PC-9 (cell line): Measurements from ENCODE around the gene CCNB1IP1. TPM values are rescaled to one million over a fixed set of nuclear protein-coding genes. Genes with fewer than 3 reads are reported as not detected.

Source experiments
- BruUV-seq: library from RNA; stranded (reverse); fragments of 400-500 nt; replicated peaks from 2 replicates; lab custom pipeline; 2021; lab: Mats Ljungman, UMichigan
- CTCF ChIA-PET: fragments of 300-600 bp; sonication (Branson Sonifier 250); formaldehyde crosslinking; loops from one replicate; lab custom pipeline; 2022; ENCODE audit warnings: antibody characterized with exemption; lab: Charles Lee
- POLR2A ChIA-PET: fragments of 300-600 bp; sonication (Branson Sonifier 250); formaldehyde crosslinking; loops from one replicate; lab custom pipeline; 2022; ENCODE audit warnings: antibody characterized with exemption; ENCODE audit not compliant: unreplicated experiment; lab: Charles Lee
- DNase-seq, 2 experiments: peaks; one replicate each; pipeline versions ENCODE4 v3.0.0 to v3.0.0-alpha.2; 2015 to 2022; ENCODE audit warnings: mixed read lengths in 1 of 2
- H2AFZ ChIP-seq: fragments of 200-600 bp; sonication (generic); 2 replicates; pipeline ENCODE4 v1.8.1; 2017; ENCODE audit warnings: antibody characterized with exemption
- H3F3A ChIP-seq: fragments of 200-600 bp; sonication (generic); 2 replicates; pipeline ENCODE4 v1.8.1; 2017; ENCODE audit warnings: antibody characterized with exemption, mild to moderate bottlenecking, low read depth; ENCODE audit not compliant: insufficient read depth
- H3K27ac ChIP-seq: fragments of 200-600 bp; sonication (generic); 2 replicates; pipeline ENCODE4 v1.6.1; 2016; ENCODE audit warnings: mixed run types
- H3K27me3 ChIP-seq: fragments of 200-600 bp; sonication (generic); 2 replicates; pipeline ENCODE4 v1.6.1; 2016; ENCODE audit warnings: low read depth, mixed run types; ENCODE audit not compliant: insufficient read depth
- H3K36me3 ChIP-seq: fragments of 200-600 bp; sonication (generic); 2 replicates; pipeline ENCODE4 v1.6.1; 2016; ENCODE audit warnings: low read depth, mixed run types
- H3K4me1 ChIP-seq: fragments of 200-600 bp; sonication (generic); replicated peaks from 2 replicates; pipeline ENCODE4 v1.6.1; 2016; ENCODE audit warnings: mixed run types; ENCODE audit not compliant: insufficient read depth
- H3K4me2 ChIP-seq: fragments of 200-600 bp; sonication (generic); 2 replicates; pipeline ENCODE4 v1.6.1; 2017; ENCODE audit warnings: mixed run types
- H3K4me3 ChIP-seq: fragments of 200-600 bp; sonication (generic); 2 replicates; pipeline ENCODE4 v1.6.1; 2016; ENCODE audit warnings: mixed run types
- H3K79me2 ChIP-seq: fragments of 200-600 bp; sonication (generic); 2 replicates; pipeline ENCODE4 v1.6.1; 2017; ENCODE audit warnings: low read depth, mixed run types
- H3K9me2 ChIP-seq: fragments of 200-600 bp; sonication (generic); 2 replicates; pipeline ENCODE4 v1.8.1; 2017; ENCODE audit warnings: mild to moderate bottlenecking; ENCODE audit not compliant: insufficient read depth
- H3K9me3 ChIP-seq: fragments of 200-600 bp; sonication (generic); 2 replicates; pipeline ENCODE4 v1.8.1; 2016; ENCODE audit warnings: low read depth; ENCODE audit not compliant: insufficient read depth
- H4K20me1 ChIP-seq: fragments of 200-600 bp; sonication (generic); 2 replicates; pipeline ENCODE4 v1.8.1; 2017; ENCODE audit not compliant: insufficient read depth
- CTCF ChIP-seq: fragments of 200-600 bp; sonication (generic); conservative IDR thresholded peaks from 2 replicates; pipeline ENCODE4 v1.6.1; 2017; ENCODE audit warnings: mixed run types, antibody characterized with exemption, mild to moderate bottlenecking, moderate library complexity
- EZH2 ChIP-seq: fragments of 200-600 bp; sonication (generic); IDR thresholded peaks from 2 replicates; pipeline ENCODE4 v1.8.0; 2017; ENCODE audit warnings: antibody characterized with exemption, low read depth
- intact Hi-C: fragments of 100-400 bp; cut with micrococcal nuclease; formaldehyde crosslinking; loops from one replicate; pipeline ENCODE4 v1.10.0; 2022; ENCODE audit not compliant: unreplicated experiment
- total RNA-seq: library from RNA; stranded (reverse); gene quantifications from 2 replicates; pipeline ENCODE4 v1.2.3, GENCODE V29; 2021

The CCNB1IP1 gene
- total RNA-seq, 1 experiment from 2014 or later, result 30.8 TPM

DNA sequence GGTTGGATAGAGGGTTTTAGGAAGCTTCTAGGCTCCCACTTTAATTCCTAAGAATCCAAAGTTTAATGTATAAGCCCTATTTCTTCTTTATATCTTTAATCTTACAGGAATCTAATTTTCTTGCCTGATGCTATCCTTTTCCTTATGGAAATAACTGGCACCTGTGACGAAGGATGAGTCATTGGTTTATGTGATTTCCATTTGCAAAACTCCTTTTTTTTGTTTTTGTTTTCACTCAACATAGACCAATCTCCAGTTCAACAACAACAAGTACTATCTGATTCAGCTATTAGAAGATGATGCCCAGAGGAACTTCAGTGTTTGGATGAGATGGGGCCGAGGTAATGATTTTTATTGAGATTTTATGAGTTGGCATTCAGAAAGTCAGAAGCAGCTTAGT lies 17.2 kb upstream of the CCNB1IP1 start:
- Histone ChIP-seq H2AFZ (no peak overlapping the region), H3K4me1 (no peaks in the 10 kb centered on the region), H3K4me2 (no peak overlapping the region), H3K79me2 (no peaks in the 10 kb centered on the region), H3K36me3 (no peaks in the 10 kb centered on the region), H3K9me2 (no peaks in the 10 kb centered on the region), H3K9me3 (no peaks in the 10 kb centered on the region), H3K27ac (no peak overlapping the region), H4K20me1 (no peaks in the 10 kb centered on the region), H3F3A (no peaks in the 10 kb centered on the region), H3K4me3 (no peak overlapping the region), H3K27me3 (no peaks in the 10 kb centered on the region)
- intact Hi-C loops, result no loop called here
- no TSS peak for BruUV-seq
- no peak for DNase-seq
- no peak for TF ChIP-seq CTCF
- TF ChIP-seq EZH2, result no peak
- ChIA-PET POLR2A (no interaction called here), CTCF (no interaction called here)

GRCh38 chr14:20347747-20348146 lies 14.7 kb upstream of the CCNB1IP1 start:
- Histone ChIP-seq H3F3A (peaks cover 3% of the 10 kb centered on the region), H3K4me2 (no peak overlapping the region), H3K79me2 (peaks cover 15% of the 10 kb centered on the region), H3K9me2 (no peaks in the 10 kb centered on the region), H3K9me3 (no peaks in the 10 kb centered on the region), H3K4me1 (no peaks in the 10 kb centered on the region), H4K20me1 (no peaks in the 10 kb centered on the region), H3K4me3 (no peak overlapping the region), H2AFZ (no peak overlapping the region), H3K27ac (no peak overlapping the region), H3K36me3 (no peaks in the 10 kb centered on the region), H3K27me3 (no peaks in the 10 kb centered on the region)
- CTCF ChIA-PET, result no interaction called here
- BruUV-seq, result no TSS peak
- TF ChIP-seq CTCF (no peak), EZH2 (no peak)
- DNase-seq, result no peak
- POLR2A ChIA-PET, result no interaction called here
- intact Hi-C loops, result loop anchor here (10.0 kb wide), 1 partner anchor 117 kb away; the partner anchor contains the start of genes PIP4P1 and PNP

DNA sequence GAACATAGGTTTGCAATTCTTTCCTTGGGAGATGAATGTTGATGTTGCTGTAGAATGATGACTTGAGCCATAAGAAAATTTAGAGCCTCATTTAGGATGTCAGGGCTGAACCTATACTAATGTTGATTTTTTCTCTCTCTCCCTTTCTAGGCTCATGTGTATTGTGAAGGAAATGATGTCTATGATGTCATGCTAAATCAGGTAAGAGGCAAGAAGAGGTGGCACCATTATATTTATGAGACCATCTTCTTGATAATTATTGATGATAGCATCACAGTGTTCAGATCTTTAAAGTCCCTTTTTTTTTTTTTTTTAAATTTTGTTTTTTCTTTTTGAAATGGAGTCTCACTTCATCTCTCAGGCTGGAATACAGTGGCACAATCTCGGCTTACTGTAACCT lies 13.6 kb upstream of the CCNB1IP1 start:
- ChIA-PET CTCF (no interaction called here), POLR2A (no interaction called here)
- H3K79me2 ChIP-seq, result peaks cover 15% of the 10 kb centered on the region
- no peak for TF ChIP-seq EZH2
- TF ChIP-seq CTCF, result no peak
- H3K4me2 ChIP-seq, result no peak overlapping the region
- intact Hi-C loops, result loop anchor here (10.0 kb wide), 1 partner anchor 118 kb away; the partner anchor contains the start of genes PIP4P1 and PNP
- H3K4me3 ChIP-seq, result no peak overlapping the region
- no peak for DNase-seq
- H3K9me3 ChIP-seq, result no peaks in the 10 kb centered on the region
- no peak overlapping the region for H3K27ac ChIP-seq
- H3K36me3 ChIP-seq, result no peaks in the 10 kb centered on the region
- H3K9me2 ChIP-seq, result no peaks in the 10 kb centered on the region
- BruUV-seq, result no TSS peak
- H3F3A ChIP-seq, result peaks cover 14% of the 10 kb centered on the region
- H2AFZ ChIP-seq, result no peak overlapping the region
- 0 out of 2 replicates have a peak, but pooled peaks cover 1% of the 10 kb centered on the region for H3K4me1 ChIP-seq
- H4K20me1 ChIP-seq, result no peaks in the 10 kb centered on the region
- H3K27me3 ChIP-seq, result no peaks in the 10 kb centered on the region
